T47D (cell line): ENCODE results near the gene ASTN2.
A peak's percentile ranks its signal among the peaks of the same experiment; 100 is the strongest.

Source experiments
- DNase-seq, 2 experiments: peaks; one replicate each; pipeline versions ENCODE4 v3.0.0 to v3.0.0-alpha.2; 2011 to 2012; ENCODE audit warnings: low read depth in 1 of 2, low spot score in 1 of 2
- JUND ChIP-seq: IDR thresholded peaks from 2 replicates; pipeline ENCODE4 v1.6.1; 2012; ENCODE audit warnings: low read depth
- in situ Hi-C: cut with HindIII; loops from 2 replicates; pipeline ENCODE4 v1.10.0; 2016; ENCODE audit warnings: low sequenced_read_pairs, low pct_unique_long_range_greater_than_20kb

Gene ASTN2

GRCh38 chr9:116574027-116574679 lies 840.7 kb downstream of the ASTN2 start:
- peak in 1 of 2 experiments; percentile 46 for DNase-seq
- in situ Hi-C loops, result no loop called here
- TF ChIP-seq JUND, result no peak

DNA sequence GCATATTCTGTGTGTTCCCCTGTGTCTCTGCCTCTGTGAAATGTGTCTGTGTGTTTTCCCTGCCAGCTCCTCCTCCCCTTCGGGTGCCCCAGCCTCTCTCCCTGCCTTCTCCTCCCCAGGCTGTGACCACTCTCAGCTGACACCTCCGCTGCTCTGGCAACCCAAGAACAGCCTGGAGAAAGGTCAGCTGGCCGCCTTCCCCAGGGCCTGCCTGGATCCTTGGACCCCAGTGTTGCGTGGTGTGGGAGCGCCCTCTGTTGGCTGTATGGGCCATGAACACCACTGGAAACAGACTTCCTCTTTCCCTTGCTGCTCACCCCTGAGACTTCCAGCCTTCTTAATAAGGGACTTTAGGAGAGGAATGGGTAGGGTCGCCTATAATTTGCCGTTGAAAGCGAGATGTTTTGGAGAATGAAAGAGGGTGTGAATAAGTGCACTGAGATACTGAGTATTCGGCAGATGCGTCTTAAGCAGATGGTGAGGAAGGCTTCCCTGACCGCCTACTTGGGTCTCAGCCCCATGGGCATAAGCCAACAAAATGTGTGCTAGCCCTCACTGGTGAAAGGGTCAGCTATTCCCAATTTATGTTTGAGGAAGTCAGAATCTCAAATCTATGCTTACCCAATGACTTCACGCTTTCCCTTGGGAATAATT lies 842.6 kb downstream of the ASTN2 start:
- TF ChIP-seq JUND, result no peak
- peak; percentile 73 to 77 for DNase-seq
- in situ Hi-C loops, result no loop called here

DNA sequence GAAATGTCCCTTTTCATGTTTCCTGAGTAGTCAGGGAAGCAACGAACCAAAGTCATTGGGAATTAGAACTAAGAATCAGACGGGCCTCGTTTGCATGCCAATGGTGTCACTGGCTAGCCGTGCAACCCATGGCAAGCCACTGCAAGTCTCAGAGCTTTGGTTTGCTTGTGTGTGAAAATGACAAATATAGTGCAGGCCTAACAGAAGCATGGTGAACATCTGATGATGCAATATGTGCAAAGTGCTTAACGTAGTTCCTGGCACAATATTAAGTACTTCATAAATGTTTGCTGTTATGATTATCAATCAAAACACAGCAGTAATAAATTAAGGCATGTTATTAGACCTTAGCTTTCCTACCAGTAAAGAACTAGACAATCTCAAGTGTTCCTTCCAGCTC lies 845.7 kb downstream of the ASTN2 start:
- in situ Hi-C loops, result no loop called here
- no peak for TF ChIP-seq JUND
- no peak for DNase-seq

DNA sequence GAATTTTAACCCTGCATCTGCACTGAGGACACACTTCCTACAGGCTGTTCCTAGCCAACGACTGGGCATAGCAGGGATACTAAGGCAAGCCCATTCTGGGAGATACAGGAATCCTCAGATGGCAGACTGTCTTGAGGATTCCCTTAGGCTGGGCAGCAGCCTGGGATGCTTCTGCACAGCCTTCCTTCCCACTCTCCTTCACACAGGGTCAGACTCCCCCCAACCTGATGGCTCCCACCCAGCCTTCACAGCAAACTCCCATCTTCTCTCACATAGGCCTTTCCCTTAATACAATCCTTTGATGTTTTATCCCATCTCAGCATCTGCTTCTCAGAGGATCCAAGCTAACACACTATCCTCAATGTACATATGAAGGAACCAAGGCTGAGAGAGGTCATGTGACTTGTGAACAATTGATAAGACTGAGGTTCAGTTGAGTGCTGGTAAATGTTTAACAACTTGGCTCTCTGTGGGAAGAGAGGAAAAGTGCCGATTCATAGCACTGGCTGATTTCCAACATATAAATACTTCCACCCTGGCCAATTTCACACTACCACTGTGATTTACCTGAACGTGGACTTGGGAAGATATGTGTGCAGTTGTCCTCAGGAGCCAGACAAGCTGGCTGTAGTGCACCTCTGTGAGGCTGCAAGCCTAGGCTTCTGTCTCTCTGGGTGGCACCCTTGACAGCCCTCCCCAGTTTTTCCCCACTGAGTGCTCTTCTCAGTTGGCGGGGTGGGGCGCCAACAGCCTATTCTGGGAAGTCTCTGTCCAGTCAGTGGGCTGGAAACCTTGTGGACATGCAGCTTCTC lies 848.0 kb downstream of the ASTN2 start:
- no peak for DNase-seq
- TF ChIP-seq JUND, result no peak
- in situ Hi-C loops, result no loop called here

DNA sequence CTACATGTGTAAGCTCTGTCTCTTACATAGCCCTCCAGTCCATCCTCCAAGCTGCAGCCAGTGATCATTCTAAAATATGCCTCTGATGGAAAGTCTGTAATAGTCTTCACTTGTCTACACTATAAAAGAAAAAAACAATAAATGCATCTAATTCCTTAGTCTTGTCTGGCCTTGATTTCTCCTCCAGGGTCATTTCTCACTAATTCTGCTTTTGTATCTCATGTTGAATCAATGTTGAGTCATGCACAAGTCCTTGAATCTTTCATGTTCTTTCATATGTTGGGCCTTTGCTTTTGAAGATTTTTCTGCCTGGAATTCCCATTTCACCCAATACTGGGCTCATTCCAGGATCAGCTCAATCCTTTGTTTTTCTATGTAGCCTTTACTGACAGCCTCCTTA lies 848.9 kb downstream of the ASTN2 start:
- TF ChIP-seq JUND, result no peak
- DNase-seq, result no peak
- in situ Hi-C loops, result no loop called here

DNA sequence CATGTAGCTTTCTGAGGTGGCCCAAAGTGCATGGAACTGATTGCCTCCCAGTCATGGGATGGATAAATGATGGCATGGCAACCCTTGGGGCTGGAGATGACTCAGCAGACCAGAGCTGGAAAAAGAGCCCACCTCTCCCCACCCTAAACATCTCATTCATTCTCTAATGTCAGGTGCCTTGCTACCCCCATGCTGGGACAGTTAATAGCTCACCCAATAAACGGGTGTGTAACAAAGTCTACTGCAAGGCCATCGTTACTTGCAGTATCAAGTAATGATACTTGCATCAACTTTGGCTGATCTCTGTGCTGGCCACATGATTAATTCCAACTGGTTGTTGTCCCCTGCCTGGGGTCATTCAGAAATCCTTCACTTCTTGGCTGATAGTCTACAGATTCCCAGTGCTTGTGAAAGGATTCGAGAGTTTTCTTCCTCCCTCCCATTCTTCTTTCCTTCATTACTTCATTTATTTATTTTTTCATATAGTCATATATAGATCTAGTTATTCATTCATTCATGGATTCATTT lies 850.5 kb downstream of the ASTN2 start:
- no peak for DNase-seq
- no peak for TF ChIP-seq JUND
- in situ Hi-C loops, result no loop called here

DNA sequence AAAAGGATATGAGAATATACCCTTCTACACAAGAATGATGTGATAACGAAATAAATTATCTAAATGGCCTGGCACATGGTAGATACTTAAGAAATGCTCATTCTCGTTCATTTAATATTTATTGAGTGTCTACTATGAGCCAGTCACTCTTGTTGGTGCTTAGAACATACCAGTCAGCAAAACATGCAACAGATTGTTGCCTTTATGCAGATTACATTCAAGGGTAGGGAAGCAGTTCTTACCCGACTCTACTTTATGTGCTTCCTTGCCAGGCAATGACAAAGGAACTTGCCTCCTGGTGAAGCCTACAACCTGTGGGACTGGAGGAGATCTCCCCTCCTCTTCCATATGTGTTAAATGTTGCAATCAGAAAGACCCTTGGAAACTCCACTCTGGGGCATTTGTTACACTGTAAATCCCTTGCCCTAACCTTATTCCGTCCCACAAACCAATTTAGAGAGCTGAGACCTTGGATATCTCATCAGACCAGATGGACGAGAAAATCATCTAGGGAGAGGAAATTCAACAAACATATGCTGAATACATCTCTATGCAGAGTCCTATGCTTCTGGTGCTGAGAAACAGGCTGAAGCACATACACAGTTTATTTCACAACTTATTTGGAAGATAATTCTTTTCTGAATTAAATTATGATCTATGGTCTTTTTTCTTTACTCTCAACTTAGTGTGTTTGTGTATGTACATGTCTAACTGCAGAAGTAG lies 855.9 kb downstream of the ASTN2 start:
- no peak for TF ChIP-seq JUND
- no peak for DNase-seq
- in situ Hi-C loops, result no loop called here

DNA sequence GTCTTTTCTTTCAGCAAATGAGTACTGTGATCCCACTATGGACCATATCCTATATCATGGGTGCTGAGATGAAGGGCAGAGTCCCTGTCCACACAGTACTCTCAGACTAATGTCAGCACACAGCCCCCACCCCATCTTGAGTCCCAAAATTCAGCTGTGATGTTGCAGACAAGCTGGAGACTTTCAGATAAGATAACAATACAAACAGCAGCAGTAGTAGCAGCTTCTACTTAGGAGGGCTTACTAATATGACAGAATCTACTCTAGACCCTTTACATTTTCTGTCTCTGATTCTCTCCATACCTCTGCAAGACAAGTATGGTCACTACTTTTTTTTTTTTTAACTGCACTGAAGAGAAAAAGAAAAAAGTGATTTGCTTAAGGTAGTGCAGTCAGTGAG lies 856.8 kb downstream of the ASTN2 start:
- no peak for TF ChIP-seq JUND
- no peak for DNase-seq
- in situ Hi-C loops, result no loop called here

- in situ Hi-C loops, result no loop called here
- DNase-seq, result no peak
- no peak for TF ChIP-seq JUND
Observed at GRCh38 chr9:116555556-116556155, 859.2 kb downstream of the ASTN2 start.

DNA sequence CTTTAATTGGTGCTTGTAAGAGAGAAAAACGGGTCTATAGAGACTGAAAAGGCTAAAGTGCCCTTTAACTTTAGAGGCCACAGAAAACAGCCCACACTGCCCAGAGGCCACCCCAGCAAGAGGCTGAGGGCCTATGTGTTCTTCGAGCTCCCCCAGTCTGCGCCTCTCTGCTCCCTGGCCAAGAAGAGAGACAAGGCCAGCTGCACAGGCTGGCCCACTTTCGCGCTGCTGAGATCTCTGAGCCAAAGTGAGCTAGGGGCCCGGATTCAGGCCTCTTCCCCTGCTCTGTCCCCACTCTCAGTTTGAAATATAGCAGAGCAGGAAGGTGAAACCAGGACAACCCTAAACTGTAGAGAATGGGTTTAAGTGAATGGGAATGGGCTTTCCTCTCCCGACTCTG lies 859.7 kb downstream of the ASTN2 start:
- TF ChIP-seq JUND, result no peak
- no peak for DNase-seq
- in situ Hi-C loops, result no loop called here

GRCh38 chr9:116550696-116551436 lies 864.0 kb downstream of the ASTN2 start:
- in situ Hi-C loops, result no loop called here
- no peak for DNase-seq
- no peak for TF ChIP-seq JUND
